Endothelial cell (in vitro differentiated cells): ENCODE data around the gene ENDOG. TPM values are rescaled to one million over a fixed set of nuclear protein-coding genes. Genes with fewer than 3 reads are reported as not detected.
"Not testable (repeated sequence)": the region's sequence is repeated elsewhere in the genome, so short reads cannot be mapped to it uniquely, and the experiment has no call there.

Experiments
- DNase-seq: peaks from one replicate; pipeline ENCODE4 v3.0.0; 2021; ENCODE audit warnings: low spot score
- H3K27ac Mint-ChIP-seq: one replicate; pipeline ENCODE4 v1.8.0; 2021; ENCODE audit warnings: mixed read lengths, inconsistent platforms; ENCODE audit not compliant: unreplicated experiment
- H3K27me3 Mint-ChIP-seq: one replicate; pipeline ENCODE4 v1.8.0; 2021; ENCODE audit warnings: mild to moderate bottlenecking, moderate library complexity, mixed read lengths, inconsistent platforms; ENCODE audit not compliant: unreplicated experiment
- H3K36me3 Mint-ChIP-seq: one replicate; pipeline ENCODE4 v1.8.0; 2021; ENCODE audit warnings: mild to moderate bottlenecking, low read depth, mixed read lengths, inconsistent platforms; ENCODE audit not compliant: unreplicated experiment
- H3K4me1 Mint-ChIP-seq: one replicate; pipeline ENCODE4 v1.8.0; 2021; ENCODE audit warnings: mild to moderate bottlenecking, mixed read lengths, inconsistent platforms; ENCODE audit not compliant: unreplicated experiment
- H3K4me3 Mint-ChIP-seq: one replicate; pipeline ENCODE4 v1.8.0; 2021; ENCODE audit warnings: mild to moderate bottlenecking, mixed read lengths, inconsistent platforms; ENCODE audit not compliant: unreplicated experiment
- H3K9me3 Mint-ChIP-seq: one replicate; pipeline ENCODE4 v1.8.0; 2021; ENCODE audit warnings: mixed read lengths, inconsistent platforms; ENCODE audit not compliant: unreplicated experiment
- CTCF ChIP-seq: fragments of 200-600 bp; sonication (generic); IDR thresholded peaks from one replicate; pipeline ENCODE4 v1.5.0; 2021; ENCODE audit warnings: antibody characterized with exemption; ENCODE audit not compliant: unreplicated experiment
- total RNA-seq: library from RNA; stranded (reverse); fragmentation: NEBNext Ultra II Directional; extraction: Animal tissue kit (Norgen Biotek cat#: 25700); gene quantifications from one replicate; pipeline ENCODE4 v1.2.1, GENCODE V29; 2021; ENCODE audit not compliant: unreplicated experiment

The ENDOG gene
- total RNA-seq, 1 donor from 2014 or later, result 8.1 TPM

DNA sequence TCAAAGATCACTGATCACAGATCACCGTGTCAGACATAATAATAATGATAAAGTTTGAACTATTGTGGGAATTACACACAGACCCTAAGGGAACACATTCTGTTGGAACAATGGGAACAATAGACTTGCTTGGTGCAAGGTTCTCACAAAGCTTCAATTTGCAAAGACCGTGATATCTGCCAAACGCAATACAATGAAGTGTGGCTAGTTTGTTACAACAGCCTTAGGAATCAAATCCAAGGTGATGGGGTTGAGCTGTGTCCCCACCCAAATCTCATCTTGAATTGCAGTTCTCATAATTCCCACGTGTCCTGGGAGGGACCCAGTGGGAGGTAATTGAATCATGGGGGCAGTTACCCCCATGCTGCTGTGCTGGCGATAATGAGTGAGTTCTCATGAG, 42.6 kb downstream of the ENDOG start:
- Mint-ChIP-seq H3K4me1 (no peaks in the 10 kb centered on the region), H3K27me3 (peaks cover 4% of the 10 kb centered on the region), H3K27ac (no peak overlapping the region), H3K4me3 (no peak overlapping the region), H3K9me3 (no peaks in the 10 kb centered on the region), H3K36me3 (no peaks in the 10 kb centered on the region)
- no peak for DNase-seq
- TF ChIP-seq CTCF, result no peak

- no peaks in the 10 kb centered on the region for H3K36me3 Mint-ChIP-seq
- no peak for TF ChIP-seq CTCF
- no peak overlapping the region for H3K4me3 Mint-ChIP-seq
- no peaks in the 10 kb centered on the region for H3K4me1 Mint-ChIP-seq
- H3K27me3 Mint-ChIP-seq, result peaks cover 4% of the 10 kb centered on the region
- no peaks in the 10 kb centered on the region for H3K9me3 Mint-ChIP-seq
- no peak for DNase-seq
- no peak overlapping the region for H3K27ac Mint-ChIP-seq
Observed at GRCh38 chr9:128861501-128861900, 43.2 kb downstream of the ENDOG start.

GRCh38 chr9:128862401-128862851, 44.1 kb downstream of the ENDOG start:
- Mint-ChIP-seq H3K9me3 (no peaks in the 10 kb centered on the region), H3K4me3 (no peak overlapping the region), H3K36me3 (no peaks in the 10 kb centered on the region), H3K27ac (no peak overlapping the region), H3K4me1 (no peaks in the 10 kb centered on the region), H3K27me3 (peaks cover 3% of the 10 kb centered on the region)
- DNase-seq, result no peak
- TF ChIP-seq CTCF, result no peak

DNA sequence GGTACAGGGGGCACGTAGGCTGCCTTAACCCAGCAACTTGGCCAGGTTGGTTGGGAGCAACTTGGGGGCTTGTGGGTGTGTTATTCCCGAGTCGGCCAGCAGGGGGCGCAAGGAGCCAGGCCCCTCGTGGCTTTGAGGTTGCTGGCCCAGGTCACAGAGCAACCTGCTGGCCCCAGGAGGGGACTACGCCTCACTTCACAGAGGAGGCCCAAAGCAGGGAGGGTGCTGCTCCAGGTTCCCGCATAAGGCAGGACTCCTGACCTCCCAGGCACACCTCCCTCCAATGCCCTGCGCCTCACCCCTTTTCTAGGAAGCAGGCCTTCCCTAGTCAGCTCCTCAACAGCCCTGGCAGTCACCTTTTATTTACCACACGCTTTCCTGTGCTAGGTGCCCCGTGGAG, 45.3 kb downstream of the ENDOG start:
- Mint-ChIP-seq H3K4me3 (no peak overlapping the region), H3K27me3 (peaks cover 3% of the 10 kb centered on the region), H3K27ac (no peak overlapping the region), H3K36me3 (no peaks in the 10 kb centered on the region), H3K4me1 (no peaks in the 10 kb centered on the region), H3K9me3 (no peaks in the 10 kb centered on the region)
- peak; percentile 90 for DNase-seq
- TF ChIP-seq CTCF, result peak; percentile 99

GRCh38 chr9:128870128-128870940, 52.0 kb downstream of the ENDOG start:
- H3K36me3 Mint-ChIP-seq, result no peaks in the 10 kb centered on the region
- H3K9me3 Mint-ChIP-seq, result no peaks in the 10 kb centered on the region
- no peak overlapping the region for H3K27ac Mint-ChIP-seq
- H3K27me3 Mint-ChIP-seq, result no peaks in the 10 kb centered on the region
- peaks cover 3% of the 10 kb centered on the region for H3K4me1 Mint-ChIP-seq
- TF ChIP-seq CTCF, result no peak
- no peak overlapping the region for H3K4me3 Mint-ChIP-seq
- no peak for DNase-seq

DNA sequence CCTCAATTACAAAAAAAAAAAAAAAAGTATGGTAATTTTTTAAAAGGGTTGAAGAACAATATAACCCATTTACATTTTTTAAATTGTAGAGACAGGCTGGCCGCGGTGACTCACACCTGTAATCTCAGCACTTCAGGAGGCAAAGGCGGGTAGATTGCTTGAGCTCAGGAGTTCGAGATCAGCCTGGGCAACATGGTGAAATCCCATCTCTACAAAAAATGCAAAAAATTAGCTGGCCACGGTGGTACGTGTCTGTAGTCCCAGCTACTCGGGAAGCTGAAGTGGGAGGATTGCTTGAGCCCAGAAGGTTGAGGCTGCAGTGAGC, 52.6 kb downstream of the ENDOG start:
- H3K4me1 Mint-ChIP-seq, H3K27ac Mint-ChIP-seq, H3K9me3 Mint-ChIP-seq, H3K4me3 Mint-ChIP-seq, H3K36me3 Mint-ChIP-seq, H3K27me3 Mint-ChIP-seq, DNase-seq: not testable (repeated sequence)
